HCT116 (cell line): ENCODE results near the gene YEATS4.

ENCODE experiments used
- CTCF ChIP-seq, 3 experiments: fragments of 200-600 bp in 1 of 3; sonication (generic) in 1 of 3; IDR thresholded peaks in 2 of 3; conservative IDR thresholded peaks in 1 of 3; 2 replicates each; pipeline ENCODE4 v1.5.1; 2012 to 2017; ENCODE audit warnings: low read depth in 2 of 3, low read length in 2 of 3, antibody characterized with exemption in 1 of 3, borderline replicate concordance in 1 of 3, control low read depth in 1 of 3, mild to moderate bottlenecking in 1 of 3, mixed read lengths in 1 of 3, mixed run types in 1 of 3, moderate library complexity in 1 of 3; ENCODE audit not compliant: insufficient read depth in 1 of 3
- EGR1 ChIP-seq: IDR thresholded peaks from 2 replicates; pipeline ENCODE4 v1.6.1; 2012; ENCODE audit warnings: low read depth
- EZH2 ChIP-seq: fragments of 200-600 bp; sonication (generic); IDR thresholded peaks from 2 replicates; pipeline ENCODE4 v1.6.1; 2017; ENCODE audit warnings: antibody characterized with exemption, mixed run types
- MAX ChIP-seq: IDR thresholded peaks from 2 replicates; pipeline ENCODE4 v1.6.1; 2012
- POLR2A ChIP-seq: IDR thresholded peaks from 2 replicates; pipeline ENCODE4 v1.7.0; 2011; ENCODE audit warnings: borderline replicate concordance; ENCODE audit not compliant: insufficient read depth, insufficient read length; ENCODE audit errors: extremely low read depth
- POLR2AphosphoS5 ChIP-seq: IDR thresholded peaks from 2 replicates; pipeline ENCODE4 v1.6.1; 2011; ENCODE audit warnings: mild to moderate bottlenecking, low read depth, low read length, moderate library complexity

GRCh38 chr12:69438539-69438938 is 79.0 kb downstream of the YEATS4 start:
- TF ChIP-seq POLR2AphosphoS5: no peak
- TF ChIP-seq EGR1: no peak
- TF ChIP-seq CTCF (IDR thresholded peaks at IDR 0.05 in 2 of 3, conservative IDR thresholded peaks at IDR 0.05 in 1 of 3; ENCODE audit: borderline replicate concordance in 1 of 3, insufficient read depth in 1 of 3, low read depth in 2 of 3, low read length in 2 of 3): no peak
- TF ChIP-seq MAX: no peak
- no peak for TF ChIP-seq POLR2A
- TF ChIP-seq EZH2: no peak
